GM21737 (cell line): Measurements from ENCODE around the gene NUTM2G.
"Not testable (repeated sequence)": the region's sequence is repeated elsewhere in the genome, so short reads cannot be mapped to it uniquely, and the experiment has no call there.

Source experiments
- ATAC-seq: cut with Tn5 transposase; IDR thresholded peaks from one replicate; pipeline ENCODE4 v1.9.1; 2021; ENCODE audit warnings: mild to moderate bottlenecking, moderate library complexity; ENCODE audit not compliant: unreplicated experiment

NUTM2G gene

GRCh38 chr9:96941628-96942027 lies 13.0 kb downstream of the NUTM2G start:
- ATAC-seq, result not testable (repeated sequence)

- not testable (repeated sequence) for ATAC-seq
Measured at GRCh38 chr9:96942181-96942580, 13.5 kb downstream of the NUTM2G start.

- not testable (repeated sequence) for ATAC-seq
Measured at GRCh38 chr9:96949346-96949745, 20.7 kb downstream of the NUTM2G start.

GRCh38 chr9:96950539-96950938 lies 21.9 kb downstream of the NUTM2G start:
- ATAC-seq, result not testable (repeated sequence)

GRCh38 chr9:96967591-96967990 lies 38.9 kb downstream of the NUTM2G start:
- ATAC-seq, result not testable (repeated sequence)

- ATAC-seq, result not testable (repeated sequence)
Measured at GRCh38 chr9:96972552-96972951, 43.9 kb downstream of the NUTM2G start.

- ATAC-seq, result not testable (repeated sequence)
Measured at GRCh38 chr9:96974037-96974436, 45.4 kb downstream of the NUTM2G start.

- not testable (repeated sequence) for ATAC-seq
Measured at GRCh38 chr9:96983496-96984122, 55.0 kb downstream of the NUTM2G start.

- ATAC-seq, result not testable (repeated sequence)
Measured at GRCh38 chr9:96984139-96984538, 55.5 kb downstream of the NUTM2G start.

- ATAC-seq, result not testable (repeated sequence)
Measured at GRCh38 chr9:96984887-96985286, 56.2 kb downstream of the NUTM2G start.
